H9 (cell line): ENCODE results near the gene CERS3. TPM values are rescaled to one million over a fixed set of nuclear protein-coding genes. Genes with fewer than 3 reads are reported as not detected.

ENCODE experiments used
- DNase-seq: peaks from one replicate; pipeline ENCODE4 v3.0.0-alpha.2; 2017
- H2AFZ ChIP-seq: one replicate; pipeline ENCODE4 v1.6.1; 2013; ENCODE audit warnings: mild to moderate bottlenecking, low read length, control low read depth, moderate library complexity
- H2AK5ac ChIP-seq: 2 replicates; pipeline ENCODE4 v1.6.1; 2013; ENCODE audit warnings: low read length, control low read depth, mixed read lengths; ENCODE audit not compliant: insufficient read length
- H2BK120ac ChIP-seq: one replicate; pipeline ENCODE4 v1.6.1; 2013; ENCODE audit warnings: low read depth, mild to moderate bottlenecking, low read length, control low read depth, inconsistent platforms; ENCODE audit not compliant: poor library complexity, severe bottlenecking
- H2BK12ac ChIP-seq: 2 replicates; pipeline ENCODE4 v1.6.1; 2013; ENCODE audit warnings: low read length, control low read depth, mixed read lengths, low read depth; ENCODE audit not compliant: insufficient read length
- H2BK15ac ChIP-seq: 2 replicates; pipeline ENCODE4 v1.6.1; 2013; ENCODE audit warnings: low read depth, low read length, control low read depth
- H2BK20ac ChIP-seq: one replicate; pipeline ENCODE4 v1.6.1; 2013; ENCODE audit warnings: low read depth, mild to moderate bottlenecking, low read length, control low read depth, inconsistent platforms; ENCODE audit not compliant: poor library complexity, severe bottlenecking
- H2BK5ac ChIP-seq: 2 replicates; pipeline ENCODE4 v1.6.1; 2013; ENCODE audit warnings: low read length, control low read depth, mixed read lengths; ENCODE audit not compliant: insufficient read length
- H3K14ac ChIP-seq: 2 replicates; pipeline ENCODE4 v1.6.1; 2013; ENCODE audit warnings: low read length, control low read depth; ENCODE audit not compliant: insufficient read depth
- H3K18ac ChIP-seq: 2 replicates; pipeline ENCODE4 v1.6.1; 2013; ENCODE audit warnings: low read depth, mild to moderate bottlenecking, mixed read lengths, low read length, control low read depth; ENCODE audit not compliant: insufficient read length
- H3K23ac ChIP-seq: 2 replicates; pipeline ENCODE4 v1.6.1; 2013; ENCODE audit warnings: low read length, control low read depth, mixed read lengths, low read depth; ENCODE audit not compliant: insufficient read length
- H3K23me2 ChIP-seq: 2 replicates; pipeline ENCODE4 v1.6.1; 2013; ENCODE audit warnings: low read depth, mild to moderate bottlenecking, mixed read lengths, low read length, control low read depth; ENCODE audit not compliant: insufficient read length, poor library complexity, severe bottlenecking
- H3K27ac ChIP-seq: 2 replicates; pipeline ENCODE4 v1.5.1; 2013; ENCODE audit warnings: low read length, control low read depth, mixed read lengths, low read depth; ENCODE audit not compliant: insufficient read length
- H3K27me3 ChIP-seq: 2 replicates; pipeline ENCODE4 v1.6.1; 2013; ENCODE audit warnings: low read length, control low read depth, inconsistent platforms; ENCODE audit not compliant: insufficient read depth
- H3K4ac ChIP-seq: 2 replicates; pipeline ENCODE4 v1.6.1; 2013; ENCODE audit warnings: low read depth, mild to moderate bottlenecking, control low read depth, inconsistent platforms, low read length, moderate library complexity
- H3K4me1 ChIP-seq: 2 replicates; pipeline ENCODE4 v1.6.1; 2013; ENCODE audit warnings: low read length, control low read depth, inconsistent platforms; ENCODE audit not compliant: insufficient read depth
- H3K4me2 ChIP-seq: 2 replicates; pipeline ENCODE4 v1.6.1; 2013; ENCODE audit warnings: low read length, control low read depth, mixed read lengths; ENCODE audit not compliant: insufficient read length, insufficient read depth
- H3K56ac ChIP-seq: 2 replicates; pipeline ENCODE4 v1.6.1; 2013; ENCODE audit warnings: low read depth, mild to moderate bottlenecking, mixed read lengths, low read length, control low read depth; ENCODE audit not compliant: insufficient read length
- H3K79me1 ChIP-seq: 2 replicates; pipeline ENCODE4 v1.6.1; 2013; ENCODE audit warnings: low read depth, mild to moderate bottlenecking, moderate library complexity, low read length, control low read depth, inconsistent platforms; ENCODE audit not compliant: insufficient read depth, poor library complexity, severe bottlenecking
- H3K79me2 ChIP-seq: 2 replicates; pipeline ENCODE4 v1.6.1; 2013; ENCODE audit warnings: low read length, control low read depth, inconsistent platforms; ENCODE audit not compliant: insufficient read depth
- H3K9ac ChIP-seq: 2 replicates; pipeline ENCODE4 v1.6.1; 2013; ENCODE audit warnings: low read length, control low read depth, mixed read lengths; ENCODE audit not compliant: insufficient read length; ENCODE audit errors: extremely low read depth
- H3K9me3 ChIP-seq: one replicate; pipeline ENCODE4 v1.6.1; 2013; ENCODE audit warnings: low read depth, low read length, inconsistent platforms; ENCODE audit not compliant: control insufficient read depth
- H3T11ph ChIP-seq: one replicate; pipeline ENCODE4 v1.6.1; 2013; ENCODE audit warnings: mild to moderate bottlenecking, low read length, control low read depth, inconsistent platforms
- H4K20me1 ChIP-seq: one replicate; pipeline ENCODE4 v1.6.1; 2013; ENCODE audit not compliant: control insufficient read depth, insufficient read length, insufficient read depth
- H4K5ac ChIP-seq: 2 replicates; pipeline ENCODE4 v1.6.1; 2013; ENCODE audit warnings: low read depth, mild to moderate bottlenecking, mixed read lengths, low read length, control low read depth; ENCODE audit not compliant: insufficient read length
- H4K8ac ChIP-seq: replicated peaks from 2 replicates; pipeline ENCODE4 v1.6.1; 2013; ENCODE audit warnings: low read length, control low read depth, mixed read lengths, low read depth; ENCODE audit not compliant: insufficient read length
- H4K91ac ChIP-seq: 2 replicates; pipeline ENCODE4 v1.6.1; 2013; ENCODE audit warnings: low read depth, mild to moderate bottlenecking, moderate library complexity, mixed read lengths, low read length, control low read depth; ENCODE audit not compliant: insufficient read length
- H3K27ac Mint-ChIP-seq, 3 experiments: 2 replicates in 2 of 3; 3 replicates in 1 of 3; pipeline ENCODE4 v1.8.0; 2020 to 2021; ENCODE audit warnings: mixed read lengths in 3 of 3, mild to moderate bottlenecking in 1 of 3, moderate library complexity in 1 of 3
- H3K27me3 Mint-ChIP-seq: 2 replicates; pipeline ENCODE4 v1.8.0; 2021; ENCODE audit warnings: low read depth, mild to moderate bottlenecking, moderate library complexity, mixed read lengths
- H3K36me3 Mint-ChIP-seq, 3 experiments: 2 replicates in 2 of 3; 3 replicates in 1 of 3; pipeline ENCODE4 v1.8.0; 2020 to 2021; ENCODE audit warnings: low read depth in 3 of 3, mixed read lengths in 3 of 3; ENCODE audit not compliant: insufficient read depth in 1 of 3
- H3K4me1 Mint-ChIP-seq, 2 experiments: 2 replicates each; pipeline ENCODE4 v1.8.0; 2020; ENCODE audit warnings: mixed read lengths in 2 of 2
- H3K4me3 Mint-ChIP-seq, 2 experiments: 2 replicates in 1 of 2; 3 replicates in 1 of 2; pipeline ENCODE4 v1.8.0; 2020 to 2021; ENCODE audit warnings: mild to moderate bottlenecking in 2 of 2, mixed read lengths in 2 of 2, moderate library complexity in 1 of 2
- H3K9me3 Mint-ChIP-seq, 2 experiments: 2 replicates in 1 of 2; 3 replicates in 1 of 2; pipeline ENCODE4 v1.8.0; 2020; ENCODE audit warnings: mild to moderate bottlenecking in 2 of 2, mixed read lengths in 2 of 2, moderate library complexity in 1 of 2
- WGBS: extraction: QIAGEN DNeasy Blood & Tissue Kit; methylation state at CpG from one replicate; pipeline ENCODE4 v1.1.7; 2013; ENCODE audit warnings: missing lambda C conversion rate, low lambda C conversion rate, mixed read lengths; ENCODE audit not compliant: insufficient read length; ENCODE audit errors: extremely low coverage; 5-methylcytosine and 5-hydroxymethylcytosine counted together
- total RNA-seq: library from RNA; stranded (reverse); gene quantifications from 2 replicates; pipeline ENCODE4 v1.2.1, GENCODE V29; 2021
- TF ChIP-seq, protein P1 (sequence below): fragments of 200-600 bp; sonication (generic); conservative IDR thresholded peaks from 3 replicates; pipeline ENCODE4 v1.8.0; 2021; ENCODE audit warnings: antibody characterized with exemption, mild to moderate bottlenecking

CERS3 gene
- total RNA-seq, 1 experiment from 2014 or later = 1.4 TPM

DNA sequence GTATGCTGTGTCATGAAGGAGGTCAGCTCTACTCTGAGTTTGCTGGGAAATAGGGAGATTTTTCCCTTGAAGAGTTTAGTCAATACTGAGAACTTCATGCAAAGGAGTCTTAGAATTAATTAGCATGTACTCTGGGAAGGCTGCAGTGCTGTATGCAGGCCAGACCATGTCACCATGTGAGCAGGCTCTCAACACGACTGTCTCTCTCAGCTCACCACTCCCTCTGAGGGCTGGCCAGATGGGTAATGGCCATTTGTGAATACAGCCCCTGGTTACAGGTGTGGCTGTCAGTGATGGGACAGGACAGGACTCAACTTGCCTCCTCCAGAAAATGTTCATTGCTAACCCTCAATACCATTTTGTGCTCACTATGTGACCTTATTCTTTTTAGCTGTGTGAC is 5.1 kb upstream of the CERS3 start:
- H4K5ac ChIP-seq = no peak overlapping the region
- H3K18ac ChIP-seq = no peak overlapping the region
- TF ChIP-seq, protein P1, sequence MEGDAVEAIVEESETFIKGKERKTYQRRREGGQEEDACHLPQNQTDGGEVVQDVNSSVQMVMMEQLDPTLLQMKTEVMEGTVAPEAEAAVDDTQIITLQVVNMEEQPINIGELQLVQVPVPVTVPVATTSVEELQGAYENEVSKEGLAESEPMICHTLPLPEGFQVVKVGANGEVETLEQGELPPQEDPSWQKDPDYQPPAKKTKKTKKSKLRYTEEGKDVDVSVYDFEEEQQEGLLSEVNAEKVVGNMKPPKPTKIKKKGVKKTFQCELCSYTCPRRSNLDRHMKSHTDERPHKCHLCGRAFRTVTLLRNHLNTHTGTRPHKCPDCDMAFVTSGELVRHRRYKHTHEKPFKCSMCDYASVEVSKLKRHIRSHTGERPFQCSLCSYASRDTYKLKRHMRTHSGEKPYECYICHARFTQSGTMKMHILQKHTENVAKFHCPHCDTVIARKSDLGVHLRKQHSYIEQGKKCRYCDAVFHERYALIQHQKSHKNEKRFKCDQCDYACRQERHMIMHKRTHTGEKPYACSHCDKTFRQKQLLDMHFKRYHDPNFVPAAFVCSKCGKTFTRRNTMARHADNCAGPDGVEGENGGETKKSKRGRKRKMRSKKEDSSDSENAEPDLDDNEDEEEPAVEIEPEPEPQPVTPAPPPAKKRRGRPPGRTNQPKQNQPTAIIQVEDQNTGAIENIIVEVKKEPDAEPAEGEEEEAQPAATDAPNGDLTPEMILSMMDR = no peak
- H3T11ph ChIP-seq = no peak overlapping the region
- no peak overlapping the region for H3K23ac ChIP-seq
- H2BK5ac ChIP-seq = no peak overlapping the region
- no peak overlapping the region for H3K4me2 ChIP-seq
- H2AK5ac ChIP-seq = no peak overlapping the region
- no peak overlapping the region for H3K56ac ChIP-seq
- H3K27ac Mint-ChIP-seq = no peak overlapping the region
- H3K4me3 Mint-ChIP-seq = no peak overlapping the region
- no peaks in the 10 kb centered on the region for H4K20me1 ChIP-seq
- H3K23me2 ChIP-seq = no peaks in the 10 kb centered on the region
- no CpG with 5 or more reads among the region's 1 CpG for WGBS
- no peaks in the 10 kb centered on the region for H3K79me1 ChIP-seq
- no peak overlapping the region for H3K14ac ChIP-seq
- H4K91ac ChIP-seq = no peak overlapping the region
- no peaks in the 10 kb centered on the region for H3K27me3 ChIP-seq
- H3K9me3 Mint-ChIP-seq = peaks cover 10 to 11% of the 10 kb centered on the region in 2 experiments
- H2BK20ac ChIP-seq = no peak overlapping the region
- no peak overlapping the region for H4K8ac ChIP-seq
- H3K4ac ChIP-seq = no peak overlapping the region
- no peak overlapping the region for H2AFZ ChIP-seq
- no peak overlapping the region for H2BK15ac ChIP-seq
- no peak overlapping the region for H2BK120ac ChIP-seq
- H3K9ac ChIP-seq = no peak overlapping the region
- H3K79me2 ChIP-seq = no peaks in the 10 kb centered on the region
- H3K9me3 ChIP-seq = no peaks in the 10 kb centered on the region
- peaks cover 0 to 4% (median 2%) of the 10 kb centered on the region in 3 experiments; a peak in 4 of 7 replicates for H3K36me3 Mint-ChIP-seq
- no peak for DNase-seq
- no peak overlapping the region for H2BK12ac ChIP-seq
- H3K4me1 ChIP-seq = no peaks in the 10 kb centered on the region
- H3K27ac ChIP-seq = no peak overlapping the region
- H3K4me1 Mint-ChIP-seq = no peaks in the 10 kb centered on the region
- peaks cover 2% of the 10 kb centered on the region for H3K27me3 Mint-ChIP-seq
